Fibroblast of lung (primary cell): ENCODE data around the gene NLGN1. TPM values are rescaled to one million over a fixed set of nuclear protein-coding genes. Genes with fewer than 3 reads are reported as not detected.
A peak's percentile ranks its signal among the peaks of the same experiment; 100 is the strongest.

ENCODE experiments used
- DNase-seq, 2 donors: peaks; one replicate each; pipeline versions ENCODE4 v3.0.0 to v3.0.0-alpha.2; 2010; ENCODE audit warnings: low read depth in 2 of 2
- H2AFZ ChIP-seq: 2 replicates; pipeline ENCODE4 v1.5.1; 2012; ENCODE audit warnings: low read length, control low read depth, inconsistent platforms
- H3K27ac ChIP-seq: 2 replicates; pipeline ENCODE4 v1.5.1; 2011; ENCODE audit warnings: low read length, control low read depth; ENCODE audit not compliant: insufficient read depth
- H3K27me3 ChIP-seq: 2 replicates; pipeline ENCODE4 v1.5.1; 2011; ENCODE audit warnings: mild to moderate bottlenecking, low read length; ENCODE audit not compliant: control insufficient read depth, insufficient read depth
- H3K36me3 ChIP-seq: 2 replicates; pipeline ENCODE4 v1.5.1; 2011; ENCODE audit warnings: low read length; ENCODE audit not compliant: control insufficient read depth, insufficient read depth
- H3K4me1 ChIP-seq: 2 replicates; pipeline ENCODE4 v1.5.1; 2011; ENCODE audit warnings: low read length; ENCODE audit not compliant: control insufficient read depth, insufficient read depth; ENCODE audit errors: extremely low read depth
- H3K4me2 ChIP-seq: 2 replicates; pipeline ENCODE4 v1.5.1; 2011; ENCODE audit warnings: low read length, control low read depth; ENCODE audit not compliant: insufficient read depth; ENCODE audit errors: extremely low read depth
- H3K4me3 ChIP-seq, 4 experiments: fragments of 200-600 bp in 1 of 4; sonication (generic) in 1 of 4; replicated peaks in 1 of 4; 2 replicates each; pipeline ENCODE4 v1.5.1; 2011 to 2016; ENCODE audit warnings: low read length in 4 of 4, low read depth in 3 of 4, mild to moderate bottlenecking in 3 of 4, control low read depth in 2 of 4, inconsistent platforms in 1 of 4, mixed read lengths in 1 of 4; ENCODE audit not compliant: insufficient read depth in 1 of 4; ENCODE audit errors: control extremely low read depth in 1 of 4
- H3K79me2 ChIP-seq: 2 replicates; pipeline ENCODE4 v1.5.1; 2012; ENCODE audit warnings: mild to moderate bottlenecking, low read length, inconsistent platforms; ENCODE audit not compliant: control insufficient read depth, insufficient read depth
- H3K9ac ChIP-seq: 2 replicates; pipeline ENCODE4 v1.5.1; 2011; ENCODE audit warnings: mild to moderate bottlenecking, low read length, control low read depth; ENCODE audit not compliant: insufficient read depth
- H3K9me3 ChIP-seq: 2 replicates; pipeline ENCODE4 v1.5.1; 2012; ENCODE audit warnings: low read depth, low read length; ENCODE audit not compliant: control insufficient read depth, insufficient read depth
- H4K20me1 ChIP-seq: 2 replicates; pipeline ENCODE4 v1.5.1; 2011; ENCODE audit warnings: low read length; ENCODE audit not compliant: control insufficient read depth, insufficient read depth; ENCODE audit errors: extremely low read depth
- EZH2 ChIP-seq: IDR thresholded peaks from 2 replicates; pipeline ENCODE4 v1.5.1; 2012; ENCODE audit warnings: low read length, control low read depth, mild to moderate bottlenecking; ENCODE audit errors: missing control alignments
- polyA plus RNA-seq, 2 donors: library from polyadenylated mRNA; depleted of rRNA in 1 of 2; stranded (reverse) in 1 of 2; unstranded in 1 of 2; fragments of >200 nt; gene quantifications; 2 replicates each; pipeline ENCODE4 v1.2.1, GENCODE V29; 2011 to 2012; ENCODE audit warnings: missing spikeins in 1 of 2
- total RNA-seq: library from RNA; depleted of rRNA; stranded (reverse); fragments of >200 nt; gene quantifications from 2 replicates; pipeline ENCODE4 v1.2.1, GENCODE V29; 2014
- TF ChIP-seq, protein P1 (sequence below), 2 donors: IDR thresholded peaks in 1 of 2; conservative IDR thresholded peaks in 1 of 2; 1 replicate in 1 of 2; 2 replicates in 1 of 2; pipeline ENCODE4 v1.5.1; 2011 to 2012; ENCODE audit warnings: low read length in 2 of 2, control low read depth in 1 of 2, inconsistent platforms in 1 of 2, low read depth in 1 of 2, mild to moderate bottlenecking in 1 of 2

Gene NLGN1
- total and polyA plus RNA-seq, 2 donors (not counting 1 experiment from before 2014, with no cell fraction given): 0.61 to 2.1 TPM

DNA sequence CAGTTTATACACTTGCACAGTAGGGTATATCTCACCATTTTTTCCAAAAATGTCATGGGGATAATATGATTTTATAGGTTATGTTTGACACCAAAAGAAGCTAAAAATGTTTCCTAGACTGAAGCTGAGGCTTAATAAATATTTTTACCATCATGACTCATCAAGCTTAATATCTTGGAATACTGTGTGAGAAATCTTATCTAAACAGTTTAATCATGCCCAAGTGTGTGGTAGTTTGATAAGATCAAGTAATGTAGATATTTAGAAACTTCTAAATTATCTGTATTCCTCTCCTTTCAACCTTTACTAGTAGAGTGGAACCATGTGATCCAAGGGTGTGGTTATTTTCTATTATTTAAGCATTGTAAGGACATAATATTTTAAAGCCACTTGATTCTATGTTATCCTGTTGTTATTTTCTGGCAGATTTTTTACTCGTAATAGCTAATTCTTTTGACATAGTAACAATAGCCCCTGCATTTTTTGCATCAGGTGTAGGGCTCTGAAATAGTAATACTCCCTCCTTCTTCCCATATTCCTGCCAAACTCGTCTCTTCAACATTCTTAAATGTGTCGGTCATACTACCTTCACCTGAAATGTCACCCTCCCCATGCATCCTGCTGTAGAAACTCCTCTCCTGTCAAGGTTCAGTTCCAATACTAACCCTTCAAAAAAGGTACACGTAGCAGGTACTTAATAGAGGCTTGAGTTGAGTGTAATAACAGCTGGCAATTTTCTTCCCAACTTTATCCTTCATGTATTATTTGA is 729.6 kb downstream of the NLGN1 start:
- no peak overlapping the region for H3K27ac ChIP-seq
- H2AFZ ChIP-seq: no peak overlapping the region
- H3K4me1 ChIP-seq: no peaks in the 10 kb centered on the region
- DNase-seq: peak in 1 of 2 donors; percentile 42
- H4K20me1 ChIP-seq: no peaks in the 10 kb centered on the region
- TF ChIP-seq, protein P1, sequence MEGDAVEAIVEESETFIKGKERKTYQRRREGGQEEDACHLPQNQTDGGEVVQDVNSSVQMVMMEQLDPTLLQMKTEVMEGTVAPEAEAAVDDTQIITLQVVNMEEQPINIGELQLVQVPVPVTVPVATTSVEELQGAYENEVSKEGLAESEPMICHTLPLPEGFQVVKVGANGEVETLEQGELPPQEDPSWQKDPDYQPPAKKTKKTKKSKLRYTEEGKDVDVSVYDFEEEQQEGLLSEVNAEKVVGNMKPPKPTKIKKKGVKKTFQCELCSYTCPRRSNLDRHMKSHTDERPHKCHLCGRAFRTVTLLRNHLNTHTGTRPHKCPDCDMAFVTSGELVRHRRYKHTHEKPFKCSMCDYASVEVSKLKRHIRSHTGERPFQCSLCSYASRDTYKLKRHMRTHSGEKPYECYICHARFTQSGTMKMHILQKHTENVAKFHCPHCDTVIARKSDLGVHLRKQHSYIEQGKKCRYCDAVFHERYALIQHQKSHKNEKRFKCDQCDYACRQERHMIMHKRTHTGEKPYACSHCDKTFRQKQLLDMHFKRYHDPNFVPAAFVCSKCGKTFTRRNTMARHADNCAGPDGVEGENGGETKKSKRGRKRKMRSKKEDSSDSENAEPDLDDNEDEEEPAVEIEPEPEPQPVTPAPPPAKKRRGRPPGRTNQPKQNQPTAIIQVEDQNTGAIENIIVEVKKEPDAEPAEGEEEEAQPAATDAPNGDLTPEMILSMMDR (conservative IDR thresholded peaks at IDR 0.05 in 1 of 2, IDR thresholded peaks at IDR 0.05 in 1 of 2; ENCODE audit: low read depth in 1 of 2, low read length in 2 of 2): no peak
- TF ChIP-seq EZH2: no peak
- no peaks in the 10 kb centered on the region for H3K79me2 ChIP-seq
- H3K4me2 ChIP-seq: no peak overlapping the region
- H3K4me3 ChIP-seq: no peak overlapping the region
- H3K9ac ChIP-seq: no peak overlapping the region
- H3K36me3 ChIP-seq: no peaks in the 10 kb centered on the region
- no peaks in the 10 kb centered on the region for H3K27me3 ChIP-seq
- no peaks in the 10 kb centered on the region for H3K9me3 ChIP-seq

DNA sequence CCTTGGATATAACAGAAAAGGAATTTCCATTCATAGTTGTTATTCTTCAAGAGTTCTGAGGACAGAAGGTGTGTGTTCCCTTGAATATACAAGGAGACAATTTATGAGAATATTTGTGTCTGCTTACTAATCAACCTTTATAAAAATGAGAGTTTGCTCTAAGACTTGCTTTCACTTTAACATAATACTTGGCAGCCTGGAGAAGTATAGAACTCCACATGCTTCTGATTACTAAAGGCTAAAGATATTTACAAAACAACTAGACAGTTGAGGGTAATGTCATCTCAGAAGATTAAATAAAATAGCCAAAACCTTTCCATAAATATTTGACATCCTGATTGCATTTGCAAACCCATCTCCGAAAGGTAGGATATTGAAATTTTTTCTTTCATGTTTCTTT is 734.5 kb downstream of the NLGN1 start:
- no peak overlapping the region for H3K4me3 ChIP-seq
- H3K4me2 ChIP-seq: no peak overlapping the region
- no peaks in the 10 kb centered on the region for H4K20me1 ChIP-seq
- no peaks in the 10 kb centered on the region for H3K79me2 ChIP-seq
- H3K9ac ChIP-seq: no peak overlapping the region
- H3K27me3 ChIP-seq: no peaks in the 10 kb centered on the region
- no peaks in the 10 kb centered on the region for H3K4me1 ChIP-seq
- no peak for DNase-seq
- H3K27ac ChIP-seq: no peak overlapping the region
- no peak overlapping the region for H2AFZ ChIP-seq
- TF ChIP-seq EZH2: no peak
- TF ChIP-seq, protein P1 (conservative IDR thresholded peaks at IDR 0.05 in 1 of 2, IDR thresholded peaks at IDR 0.05 in 1 of 2; ENCODE audit: low read depth in 1 of 2, low read length in 2 of 2): no peak
- no peaks in the 10 kb centered on the region for H3K36me3 ChIP-seq
- H3K9me3 ChIP-seq: no peaks in the 10 kb centered on the region

DNA sequence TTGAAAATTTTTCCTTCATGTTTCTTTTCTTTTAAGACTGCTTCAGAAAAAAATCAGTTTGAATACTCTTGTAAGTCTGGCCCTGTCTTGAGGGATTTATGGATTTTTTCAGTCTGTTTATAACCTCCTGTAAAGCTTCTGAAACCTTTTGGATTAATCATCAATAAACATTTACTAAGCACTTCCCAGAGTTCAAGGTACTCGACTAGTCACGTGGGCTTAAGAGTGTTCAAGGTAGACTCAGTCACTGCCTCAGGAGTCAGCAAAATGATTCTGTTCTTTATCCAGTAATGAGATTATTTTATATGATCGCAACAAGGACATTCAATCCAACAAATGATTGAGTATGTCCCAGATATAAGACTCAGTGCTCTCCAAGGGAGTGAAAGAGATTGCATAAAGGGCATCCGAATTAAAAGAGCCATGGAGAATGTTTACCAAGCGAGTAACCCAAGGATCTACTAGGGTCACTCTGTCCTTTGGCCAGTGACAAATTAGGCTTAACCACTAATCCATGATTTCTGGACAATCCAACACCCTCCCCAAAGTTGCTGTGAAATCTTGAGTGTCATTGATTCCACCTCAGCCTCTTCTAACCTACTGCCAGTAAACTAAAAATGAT is 735.0 kb downstream of the NLGN1 start:
- no peaks in the 10 kb centered on the region for H4K20me1 ChIP-seq
- no peak overlapping the region for H3K27ac ChIP-seq
- TF ChIP-seq, protein P1 (conservative IDR thresholded peaks at IDR 0.05 in 1 of 2, IDR thresholded peaks at IDR 0.05 in 1 of 2; ENCODE audit: low read depth in 1 of 2, low read length in 2 of 2): no peak
- no peak for TF ChIP-seq EZH2
- H2AFZ ChIP-seq: no peak overlapping the region
- no peak overlapping the region for H3K4me2 ChIP-seq
- no peaks in the 10 kb centered on the region for H3K27me3 ChIP-seq
- no peaks in the 10 kb centered on the region for H3K9me3 ChIP-seq
- DNase-seq: no peak
- H3K9ac ChIP-seq: no peak overlapping the region
- no peak overlapping the region for H3K4me3 ChIP-seq
- H3K36me3 ChIP-seq: no peaks in the 10 kb centered on the region
- H3K4me1 ChIP-seq: no peaks in the 10 kb centered on the region
- no peaks in the 10 kb centered on the region for H3K79me2 ChIP-seq
